GM21528 (cell line): Measurements from ENCODE around the gene HOXB8.
A peak's percentile ranks its signal among the peaks of the same experiment; 100 is the strongest.

Experiments used
- ATAC-seq: cut with Tn5 transposase; IDR thresholded peaks from one replicate; pipeline ENCODE4 v1.9.1; 2021; ENCODE audit warnings: mild to moderate bottlenecking, moderate library complexity; ENCODE audit not compliant: unreplicated experiment, low FRiP score

Gene HOXB8

DNA sequence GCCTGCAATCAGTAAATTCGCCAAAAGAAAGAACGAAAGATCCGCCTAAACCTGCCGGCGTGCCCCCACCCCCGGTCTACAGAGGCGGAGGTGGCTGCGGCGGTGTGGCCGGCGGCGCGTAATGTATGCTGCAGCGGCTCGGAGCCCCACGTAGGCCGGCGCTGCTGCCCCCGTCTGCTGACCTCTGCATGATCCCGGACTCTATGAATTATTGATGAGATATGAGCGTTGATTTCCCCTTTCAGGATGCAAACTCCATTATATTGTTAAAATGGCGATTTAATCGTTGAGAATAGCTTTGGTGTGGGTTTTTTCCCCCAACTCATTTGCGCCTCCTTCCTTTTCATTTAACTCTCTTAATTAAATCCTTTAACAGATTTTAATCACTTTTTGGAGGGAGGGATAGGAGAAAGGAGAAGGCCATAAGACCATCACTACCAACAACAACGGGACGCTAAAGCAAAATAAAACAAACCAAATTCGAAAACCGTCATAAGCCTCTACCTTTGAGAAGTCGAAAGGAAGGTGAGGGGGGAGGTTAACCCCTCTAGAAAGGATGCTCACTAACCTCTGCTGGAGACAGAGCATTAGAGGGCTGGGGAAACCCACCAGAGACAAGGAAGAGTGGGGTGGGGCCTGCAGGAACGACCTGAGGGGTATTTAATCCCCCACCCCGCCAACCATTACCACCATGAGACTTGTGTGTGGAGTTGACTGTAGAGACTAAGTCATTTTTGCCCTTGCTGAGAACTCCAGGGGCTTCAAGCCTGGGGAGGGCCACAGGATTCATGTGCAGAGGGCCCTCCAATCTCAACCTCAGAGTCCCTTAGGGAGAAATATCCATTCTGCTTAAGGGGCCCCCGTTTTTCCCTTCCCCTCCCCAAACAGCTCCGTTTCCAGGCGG, 28.5 kb downstream of the HOXB8 start:
- no peak for ATAC-seq

DNA sequence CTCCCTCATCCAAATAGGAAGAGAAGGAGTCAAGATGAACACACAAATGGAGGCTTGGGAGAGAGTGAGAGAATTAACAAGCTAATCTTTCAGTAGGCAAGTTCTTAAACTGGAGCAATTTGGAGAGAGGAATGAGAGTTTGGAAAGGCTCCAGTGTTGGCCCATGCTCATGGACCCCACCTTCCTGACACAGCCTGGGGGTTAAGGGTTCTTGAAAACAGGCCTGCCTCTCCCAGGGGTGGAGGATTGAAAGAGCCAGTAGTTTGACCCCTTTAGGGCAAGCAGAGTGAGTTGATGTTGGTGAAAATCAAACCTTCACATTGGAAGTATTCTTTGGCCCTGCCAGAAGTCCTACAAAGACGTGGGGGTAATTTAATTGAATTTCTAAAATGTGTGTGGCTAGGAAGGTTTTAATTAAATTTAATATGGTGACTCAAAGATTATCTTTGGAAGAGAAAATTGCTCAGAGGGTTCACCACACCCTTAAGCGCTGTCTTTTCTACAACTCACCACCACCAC, 30.8 kb downstream of the HOXB8 start:
- no peak for ATAC-seq

DNA sequence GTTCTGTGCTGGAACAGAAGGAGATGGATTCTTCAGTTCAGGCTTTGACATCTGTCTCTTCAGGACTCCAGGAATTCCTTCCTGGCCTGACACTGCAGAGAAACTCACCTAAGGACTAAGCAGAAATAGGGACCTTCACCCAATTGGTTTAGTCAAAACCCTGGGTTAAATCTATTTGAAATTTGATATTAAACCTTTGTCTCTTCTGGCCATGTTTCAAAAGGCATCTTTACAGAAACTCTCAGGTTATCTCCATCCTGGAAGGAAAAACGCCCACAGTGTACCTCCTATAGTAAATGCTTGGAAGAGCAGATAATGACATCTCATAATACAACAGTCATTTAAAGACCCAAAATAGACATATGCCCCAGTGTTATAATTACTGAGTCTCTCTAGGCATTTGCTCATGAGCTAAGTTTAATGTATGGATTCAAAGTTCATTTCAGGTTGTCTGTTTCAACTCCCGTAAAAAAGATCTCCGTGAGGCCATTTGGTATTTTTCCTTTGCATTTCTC, 31.3 kb downstream of the HOXB8 start:
- ATAC-seq = no peak

DNA sequence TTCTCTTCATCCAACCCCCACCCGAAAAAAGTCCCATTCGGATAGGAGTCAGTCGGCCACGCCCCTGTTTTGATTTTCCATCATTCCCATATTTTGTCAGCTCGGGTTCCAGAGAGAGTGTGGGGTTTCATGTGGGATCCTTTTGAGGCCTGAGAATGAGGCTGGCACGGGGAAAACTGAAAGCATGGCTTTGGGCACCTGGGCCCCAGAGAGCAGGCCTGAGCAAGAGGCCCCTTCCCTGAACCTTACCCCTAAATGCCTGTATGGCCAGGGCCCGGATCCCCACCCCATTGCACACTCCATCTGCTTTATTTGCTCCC, 32.4 kb downstream of the HOXB8 start:
- ATAC-seq = no peak

DNA sequence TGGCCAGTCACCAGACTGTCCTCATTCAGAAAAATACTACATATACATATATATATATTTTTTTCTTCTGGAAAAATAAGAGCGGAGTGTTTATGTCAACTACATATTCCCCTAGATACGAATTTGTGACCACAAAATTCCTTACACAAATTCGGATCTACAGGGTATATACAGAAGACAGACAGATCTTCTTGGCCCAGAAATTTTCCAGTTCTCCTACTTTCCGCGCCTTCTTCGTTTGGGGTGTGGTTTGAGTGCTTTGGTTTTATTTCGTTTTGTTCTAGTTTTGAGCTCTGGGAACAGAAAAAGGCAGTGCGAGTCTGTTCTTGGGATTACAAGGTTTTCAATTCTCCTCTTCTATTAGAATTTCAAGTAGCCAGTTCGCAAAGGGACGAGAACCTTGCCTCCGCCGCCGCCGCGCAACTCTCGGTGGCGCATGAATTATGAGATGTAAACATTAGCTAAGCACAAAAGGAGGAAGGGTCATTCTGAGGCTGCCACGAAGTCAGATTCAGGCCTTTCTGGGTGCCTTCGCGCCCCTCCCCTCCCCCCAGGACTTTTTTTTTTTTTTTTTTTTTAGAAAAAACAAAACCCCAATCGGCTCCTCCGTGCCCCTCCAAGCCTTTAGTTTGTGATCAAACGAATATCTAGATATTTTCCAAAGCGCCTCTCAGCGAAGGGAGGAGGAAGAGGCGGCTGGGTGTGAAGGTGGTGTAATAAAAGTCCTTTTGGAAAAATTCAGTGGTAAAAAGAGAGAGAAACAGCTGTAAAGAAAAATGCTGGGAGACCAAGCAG, 35.1 kb downstream of the HOXB8 start:
- ATAC-seq = no peak

DNA sequence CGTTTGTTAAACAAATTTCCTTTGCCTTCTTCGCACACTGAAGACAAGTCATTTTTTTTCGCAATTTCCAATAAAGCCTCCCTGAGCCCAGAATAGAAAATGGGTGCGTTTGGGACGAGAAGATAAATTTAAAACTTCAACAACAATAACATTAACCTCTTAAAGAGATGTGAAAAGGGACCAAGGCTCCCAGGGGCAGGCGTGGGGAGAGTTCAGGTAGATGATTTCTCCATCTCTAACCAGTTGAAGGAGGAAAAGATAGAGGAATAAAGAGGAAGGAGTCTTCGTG, 35.7 kb downstream of the HOXB8 start:
- ATAC-seq = no peak

DNA sequence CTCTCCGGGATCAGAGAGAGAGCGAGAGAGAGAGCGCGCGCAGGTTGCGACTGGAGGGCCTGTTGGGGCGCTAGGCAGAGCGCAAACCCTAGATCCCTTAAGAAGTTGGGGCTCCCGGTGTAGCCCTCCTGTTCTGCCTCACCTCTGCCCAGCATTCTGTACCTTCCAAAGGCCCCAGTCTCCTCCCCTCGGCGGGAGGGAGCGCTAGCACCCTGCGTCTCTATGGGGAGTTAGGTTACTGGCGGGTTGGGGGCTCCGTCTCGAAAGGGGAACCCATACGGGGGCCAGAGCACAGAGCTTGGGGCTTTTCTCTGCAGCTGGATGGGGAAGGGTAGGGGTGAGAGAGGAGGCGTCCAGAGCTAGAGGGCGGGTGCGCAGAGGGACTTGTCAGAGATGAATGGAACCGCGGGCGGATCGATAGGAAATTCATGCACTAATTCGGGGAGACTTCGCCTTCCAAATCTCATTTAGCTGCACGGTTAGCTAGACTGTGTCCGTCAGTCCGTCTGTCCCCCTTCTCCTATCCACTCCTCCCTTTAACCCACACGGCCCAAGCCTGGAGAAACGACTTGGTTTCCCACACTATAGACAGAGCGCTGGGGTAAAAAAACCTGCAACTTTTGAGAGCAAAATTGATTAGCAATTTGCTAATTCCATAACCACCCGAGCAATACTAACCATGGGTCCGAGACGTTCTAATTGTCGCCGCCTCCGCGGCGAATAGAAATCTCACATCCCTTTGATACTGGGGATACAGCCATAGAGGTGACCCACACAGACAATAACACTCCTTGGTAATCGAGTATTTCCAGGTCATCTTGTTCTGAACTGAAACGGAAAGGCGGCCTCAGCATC, 36.2 kb downstream of the HOXB8 start:
- peak; percentile 34 for ATAC-seq

DNA sequence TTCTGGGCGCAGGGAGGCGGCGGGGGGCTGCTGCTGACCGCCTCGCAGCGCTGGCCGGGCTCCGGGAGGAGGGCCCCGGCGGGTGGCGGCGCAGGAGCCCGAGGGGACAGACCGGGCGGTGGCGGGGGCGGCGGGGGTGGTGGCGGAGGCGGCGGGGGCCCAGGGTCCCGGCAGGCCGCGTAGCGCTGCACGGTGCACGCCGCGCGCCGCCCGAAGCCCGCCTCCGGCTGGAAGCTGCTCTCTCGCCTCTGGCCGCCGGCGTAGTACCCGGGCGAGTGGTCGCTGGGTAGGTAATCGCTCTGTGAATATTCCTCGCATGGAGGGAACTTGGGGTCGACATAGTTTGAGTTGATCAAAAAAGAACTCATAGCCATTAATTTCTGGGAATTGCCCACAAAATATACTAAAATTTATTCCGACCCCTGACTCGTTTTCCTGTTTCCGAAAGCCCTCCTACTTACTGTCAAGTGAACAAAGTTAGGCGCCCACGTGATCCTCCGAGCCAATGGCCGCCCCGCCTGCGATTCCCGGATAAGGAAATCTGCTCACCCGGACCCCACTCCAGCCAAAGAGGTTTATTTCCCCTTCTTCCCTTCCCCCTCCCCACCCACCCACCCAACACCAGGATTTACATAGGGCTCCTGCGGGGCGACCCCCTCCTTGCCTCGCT, 37.0 kb downstream of the HOXB8 start, which contains the start of gene HOXB4:
TSS of gene HOXB4 (minus strand) at position 405 of the 670 bp plus-strand sequence. CDS start at position 374, 31 bp downstream.
- peak; percentile 71 for ATAC-seq

DNA sequence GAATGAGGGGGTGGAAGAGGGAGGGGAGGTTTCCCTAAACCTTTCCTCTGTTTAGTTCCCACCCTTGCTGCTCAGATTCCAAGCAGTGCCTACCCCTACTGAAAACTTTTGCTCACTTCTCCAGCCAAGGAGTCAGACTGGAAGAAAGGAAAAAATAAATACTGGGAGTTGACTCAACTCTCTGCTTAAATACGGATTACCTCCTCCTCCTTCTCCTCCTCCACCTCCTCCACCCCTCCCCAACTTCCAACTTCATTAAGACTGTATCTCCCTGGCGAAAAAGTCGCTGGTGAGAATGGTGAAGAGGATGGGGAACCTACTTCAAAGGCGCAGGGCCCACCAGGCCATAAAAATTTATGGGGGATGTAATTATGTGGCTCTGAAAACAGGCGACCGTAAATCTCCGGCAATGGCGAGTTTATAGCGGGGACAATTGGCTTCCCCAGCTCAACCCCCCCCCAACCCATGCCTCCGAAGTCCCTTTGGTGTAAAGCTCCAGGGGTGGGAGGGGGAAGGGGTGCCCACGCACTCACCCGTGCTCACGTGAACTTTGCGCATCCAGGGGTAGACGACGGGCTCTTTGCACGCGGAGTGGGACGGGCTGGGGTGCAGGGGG, 37.7 kb downstream of the HOXB8 start:
- ATAC-seq = peak; percentile 6

DNA sequence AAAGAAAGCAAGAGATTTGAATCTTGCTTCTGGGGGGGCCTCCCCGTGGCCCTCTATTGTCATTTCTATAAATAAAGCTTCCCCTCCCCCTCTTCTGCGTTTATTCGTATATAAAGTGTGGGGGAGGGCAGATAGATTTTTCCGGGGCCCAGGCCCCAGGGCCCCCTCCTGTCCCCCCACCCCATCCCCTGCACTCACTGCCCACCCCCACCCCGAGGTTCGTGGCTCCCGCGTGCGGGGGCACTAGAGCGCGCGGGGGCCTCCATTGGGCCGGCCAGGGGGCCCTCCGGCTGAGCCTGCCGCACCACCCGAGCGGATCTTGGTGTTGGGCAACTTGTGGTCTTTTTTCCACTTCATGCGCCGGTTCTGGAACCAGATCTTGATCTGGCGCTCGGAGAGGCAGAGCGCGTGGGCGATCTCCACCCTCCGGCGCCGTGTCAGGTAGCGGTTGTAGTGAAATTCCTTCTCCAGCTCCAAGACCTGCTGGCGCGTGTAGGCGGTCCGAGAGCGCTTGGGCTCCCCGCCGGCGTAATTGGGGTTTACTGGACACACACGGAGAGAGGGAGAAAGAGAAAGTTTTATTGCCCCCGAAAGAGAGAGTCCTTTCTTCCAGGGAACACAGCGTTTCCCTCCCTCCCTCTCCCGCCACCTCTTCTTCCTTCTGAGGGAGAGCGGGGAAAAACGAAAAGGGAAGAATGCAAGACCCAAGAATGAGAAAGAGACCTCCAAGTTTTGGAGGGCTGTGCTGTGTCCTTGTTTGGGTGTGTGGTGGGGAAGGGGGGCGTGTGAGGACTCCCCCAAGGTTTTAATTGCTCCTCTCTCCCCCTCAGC, 38.4 kb downstream of the HOXB8 start:
- ATAC-seq = no peak

DNA sequence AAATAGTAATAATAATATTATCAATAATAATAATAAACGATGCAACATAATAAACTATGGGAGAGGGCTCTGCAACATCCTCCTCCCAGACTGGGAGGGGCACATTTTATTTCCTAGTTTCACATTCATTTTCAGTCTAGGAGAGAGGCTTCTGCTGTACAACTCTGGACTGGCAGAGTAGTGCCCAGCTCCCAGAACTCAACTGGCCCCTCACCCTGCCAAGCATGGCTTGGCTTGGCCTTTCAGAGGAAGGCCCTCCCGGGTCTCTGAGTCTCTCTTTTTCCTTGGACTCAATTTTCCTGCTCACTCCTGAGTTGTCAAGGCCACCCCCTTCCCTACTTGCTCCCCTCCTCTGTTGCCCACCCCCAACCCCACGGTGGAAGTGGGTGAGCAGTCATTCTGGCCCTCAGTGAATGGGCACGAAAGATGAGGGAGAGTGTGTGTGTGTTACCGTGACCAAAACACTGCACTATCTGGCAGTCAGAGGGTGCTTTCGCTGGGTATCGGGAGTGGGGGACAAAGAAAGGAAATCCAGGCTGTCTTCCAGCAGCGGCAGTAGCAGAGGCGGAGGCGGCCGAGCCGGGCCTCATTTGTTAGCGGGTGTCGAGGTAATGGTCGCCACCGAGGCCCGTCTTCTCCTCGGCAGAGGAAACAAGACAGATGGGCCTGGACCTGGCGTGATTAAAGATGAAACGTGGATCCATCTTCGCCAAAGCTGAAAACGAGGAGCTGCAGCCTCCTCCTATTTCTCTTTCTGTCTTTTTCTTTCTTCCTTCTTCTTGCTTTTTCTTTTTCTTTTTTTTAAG, 39.2 kb downstream of the HOXB8 start:
- ATAC-seq = no peak

DNA sequence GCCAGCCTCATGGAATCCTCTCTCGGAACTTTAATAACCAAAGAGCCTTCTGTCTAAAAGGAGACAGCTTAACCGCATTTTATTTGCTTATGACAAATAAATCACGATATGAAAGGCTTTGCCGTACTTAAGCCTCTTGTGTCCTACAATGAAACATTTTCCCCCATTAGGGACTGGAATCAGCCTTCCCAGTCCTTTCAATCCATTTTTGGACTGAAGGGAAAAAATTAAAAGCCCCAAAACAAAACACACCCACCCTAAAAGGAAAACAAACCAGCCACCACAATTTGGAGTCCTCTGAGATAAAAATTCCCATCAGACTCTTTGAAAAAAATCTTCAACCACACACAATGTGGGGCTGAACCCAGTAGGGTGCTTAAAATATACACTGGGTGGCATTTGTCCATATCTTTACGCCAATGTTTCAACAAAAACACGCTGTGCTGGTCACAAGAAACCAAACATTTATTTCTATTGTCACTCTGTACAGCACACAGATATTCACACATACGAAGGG, 40.0 kb downstream of the HOXB8 start:
- no peak for ATAC-seq

DNA sequence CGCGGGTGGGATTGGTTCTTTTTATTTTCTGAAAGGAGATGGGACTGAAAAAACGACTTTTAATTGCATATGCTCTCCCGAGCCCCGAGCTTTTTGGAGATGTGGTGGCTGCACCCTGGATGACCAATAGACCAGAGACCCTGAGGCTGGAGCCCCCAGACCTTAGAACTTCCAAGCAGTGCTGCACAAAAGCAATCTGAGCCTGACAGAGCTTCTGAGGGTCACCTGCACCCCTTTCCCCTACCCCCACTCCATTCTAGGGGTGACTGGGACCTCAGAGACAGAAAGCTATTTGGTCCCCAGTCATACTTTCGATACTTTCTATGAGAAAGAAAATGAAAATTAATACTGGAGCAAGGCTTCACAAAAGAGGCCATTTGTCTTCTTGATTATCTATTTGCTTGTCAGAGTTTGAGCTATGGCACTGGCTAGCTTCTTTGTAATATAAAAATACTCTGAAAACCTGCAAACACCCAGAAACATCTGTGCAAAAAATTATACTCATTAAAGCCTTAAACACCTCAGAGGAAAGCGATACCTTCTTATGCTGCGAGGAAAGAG, 40.5 kb downstream of the HOXB8 start:
- ATAC-seq = no peak

DNA sequence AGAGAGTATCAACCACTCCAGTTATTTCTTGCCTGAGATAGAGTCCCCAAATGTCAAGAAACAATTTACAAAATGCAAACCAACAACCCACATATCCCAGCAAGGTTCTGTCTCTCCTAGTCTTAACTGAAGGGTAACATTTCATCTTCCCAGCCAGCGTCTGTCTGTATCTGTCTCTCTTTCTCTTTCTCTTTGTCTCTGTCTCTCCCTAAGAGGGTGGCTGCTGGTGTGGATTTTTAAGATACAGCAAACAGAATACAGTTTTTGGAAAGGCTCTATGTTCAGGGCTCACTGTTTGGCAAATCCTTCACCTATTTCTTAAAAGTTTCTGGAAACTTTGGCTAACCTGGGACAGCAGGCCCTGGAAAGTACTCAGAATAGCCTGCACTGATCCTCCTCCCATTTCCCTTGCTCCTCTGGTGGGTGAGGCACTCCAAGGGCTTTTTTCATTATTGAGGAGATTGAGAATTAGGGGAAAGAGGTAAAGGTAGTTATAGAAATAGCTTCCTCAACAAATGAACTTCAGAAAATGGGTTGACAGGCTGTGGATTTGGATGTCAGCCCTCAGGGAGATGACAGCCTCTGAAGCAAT, 43.2 kb downstream of the HOXB8 start:
- ATAC-seq = no peak

DNA sequence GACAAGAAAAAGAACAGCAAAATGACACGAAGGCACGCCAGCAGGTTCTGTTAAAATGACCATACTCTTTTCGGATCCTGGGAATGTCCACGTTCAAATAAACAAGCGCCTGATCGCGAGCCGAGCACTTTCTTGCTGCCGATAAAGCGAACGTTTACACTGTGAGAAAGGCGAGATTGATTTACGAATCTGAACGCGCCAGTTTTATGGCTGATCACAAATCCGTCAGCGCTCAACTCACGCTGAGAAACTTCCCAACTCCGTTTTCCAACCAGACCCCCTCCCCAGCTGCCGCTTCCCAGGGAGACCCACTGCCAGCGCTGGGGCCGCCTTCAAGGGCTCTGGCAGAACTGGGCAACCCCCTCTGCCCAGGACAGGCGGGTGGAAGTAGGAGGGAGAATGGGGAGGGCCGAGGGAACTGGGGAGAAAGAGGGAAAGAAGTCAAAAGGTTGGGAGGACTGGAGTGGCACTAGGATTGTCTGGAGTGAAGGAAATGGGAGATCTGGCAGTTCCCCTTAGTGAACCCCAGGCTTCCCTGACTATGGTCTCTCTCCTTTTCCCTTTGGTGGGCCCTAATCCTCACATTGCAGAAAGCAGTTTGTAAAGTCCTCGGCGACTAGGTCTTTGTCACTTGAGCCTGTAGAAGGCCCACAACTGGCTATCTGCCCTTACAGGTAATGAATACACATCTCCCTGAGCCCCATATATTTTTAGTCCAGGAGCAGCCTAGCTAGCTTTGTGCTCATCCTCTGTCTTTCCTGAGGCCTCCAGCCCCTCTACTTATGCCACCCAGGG, 43.9 kb downstream of the HOXB8 start:
- ATAC-seq = no peak

DNA sequence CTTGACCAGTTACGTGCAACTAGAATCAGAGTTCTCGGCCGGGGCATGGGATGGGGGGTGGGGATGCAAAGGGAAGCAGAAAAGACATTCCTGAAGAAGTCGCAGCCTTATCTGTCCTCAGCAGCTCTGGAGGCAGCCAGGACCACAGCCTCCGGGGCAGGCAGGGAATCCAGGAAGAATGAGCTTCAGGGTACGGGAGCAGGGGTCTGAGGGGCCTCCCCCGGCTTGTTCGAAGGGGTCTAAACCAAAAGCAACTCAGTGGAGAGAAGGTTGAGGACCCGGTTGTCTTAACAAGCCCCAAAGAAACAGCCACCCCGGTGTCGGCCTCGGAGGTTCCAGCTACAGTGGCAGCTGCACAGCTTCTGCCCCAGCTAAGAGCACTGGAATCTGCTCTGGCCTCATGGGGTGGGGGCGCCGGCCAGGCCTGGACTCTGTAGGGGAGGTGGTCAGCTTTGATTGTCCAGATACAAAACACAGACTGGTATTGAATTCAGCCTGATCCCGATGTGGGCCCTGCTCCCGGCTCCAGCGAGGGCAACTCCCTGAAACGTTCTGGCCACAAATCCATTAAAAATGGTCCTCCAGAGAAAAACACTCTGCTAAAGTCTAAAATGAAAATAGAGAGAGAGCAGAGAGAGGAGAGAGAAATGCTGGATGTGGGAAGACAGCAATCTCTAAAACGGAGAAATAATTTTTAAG, 44.6 kb downstream of the HOXB8 start:
- no peak for ATAC-seq
